ENCODE results near the gene DAW1.
"Not testable (repeated sequence)": the region's sequence is repeated elsewhere in the genome, so short reads cannot be mapped to it uniquely, and the experiment has no call there.

DAW1 gene

GRCh38 chr2:227932001-227932400 is 60.6 kb downstream of the DAW1 start:
- no peak for DNase-seq

- no peak for DNase-seq
Observed at GRCh38 chr2:227932403-227932802, 61.0 kb downstream of the DAW1 start.

GRCh38 chr2:227933884-227934283 is 62.5 kb downstream of the DAW1 start:
- DNase-seq = no peak

GRCh38 chr2:227936249-227936648 is 64.8 kb downstream of the DAW1 start:
- DNase-seq = not testable (repeated sequence)

- DNase-seq = no peak
Observed at GRCh38 chr2:227939271-227940027, 68.0 kb downstream of the DAW1 start.

- no peak for DNase-seq
Observed at GRCh38 chr2:227942021-227942420, 70.6 kb downstream of the DAW1 start.

- DNase-seq = no peak
Observed at GRCh38 chr2:227942965-227943364, 71.5 kb downstream of the DAW1 start.

GRCh38 chr2:227960317-227960716 is 88.9 kb downstream of the DAW1 start:
- no peak for DNase-seq

GRCh38 chr2:227971619-227972230 is 100.3 kb downstream of the DAW1 start:
- DNase-seq = no peak

- no peak for DNase-seq
Observed at GRCh38 chr2:227973241-227973640, 101.8 kb downstream of the DAW1 start.

Data from activated T-cell treated with anti-CD3 and anti-CD28 coated beads, Interleukin-2, amount 50 U/mL, for 48 hours (primary cell).